Activated B cell treated with CpG ODN at 0.5 μM for 24 hours (primary cell): ENCODE measurements around the gene RNF182. TPM values are rescaled to one million over a fixed set of nuclear protein-coding genes. Genes with fewer than 3 reads are reported as not detected.
"Not testable (repeated sequence)": the region's sequence is repeated elsewhere in the genome, so short reads cannot be mapped to it uniquely, and the experiment has no call there.

Experiments used
- ATAC-seq: fragments of 200-7000 bp; cut with Tn5 transposase; one replicate; pipeline ENCODE4 v1.10.0; 2021; ENCODE audit warnings: low read depth, mild to moderate bottlenecking, moderate library complexity
- CTCF ChIA-PET: fragments of 350-600 bp; sonication (Branson Sonifier 250); formaldehyde crosslinking; loops from one replicate; lab custom pipeline; 2021; ENCODE audit warnings: antibody characterized with exemption; lab: Charles Lee
- POLR2A ChIA-PET: fragments of 350-600 bp; sonication (Branson Sonifier 250); formaldehyde crosslinking; loops from one replicate; lab custom pipeline; 2021; ENCODE audit warnings: antibody characterized with exemption; lab: Charles Lee
- DNase-seq: peaks from one replicate; pipeline ENCODE4 v3.0.0; 2022
- H3K27ac Mint-ChIP-seq: one replicate; pipeline ENCODE4 v1.8.0; 2020; ENCODE audit warnings: mixed read lengths
- H3K27me3 Mint-ChIP-seq: one replicate; pipeline ENCODE4 v1.8.0; 2021; ENCODE audit warnings: mixed read lengths
- H3K36me3 Mint-ChIP-seq: one replicate; pipeline ENCODE4 v1.8.0; 2021; ENCODE audit warnings: low read depth, mixed read lengths
- H3K4me1 Mint-ChIP-seq: one replicate; pipeline ENCODE4 v1.8.0; 2021; ENCODE audit warnings: mixed read lengths
- H3K4me3 Mint-ChIP-seq: one replicate; pipeline ENCODE4 v1.8.0; 2020; ENCODE audit warnings: mild to moderate bottlenecking, mixed read lengths
- H3K9me3 Mint-ChIP-seq: one replicate; pipeline ENCODE4 v1.8.0; 2020; ENCODE audit warnings: mixed read lengths
- intact Hi-C: fragments of 100-400 bp; cut with micrococcal nuclease; formaldehyde crosslinking; loops from one replicate; pipeline ENCODE4 v1.15.1; 2024
- total RNA-seq: library from RNA; stranded (reverse); gene quantifications from 2 replicates; pipeline ENCODE4 v1.2.3, GENCODE V29; 2022
- TF ChIP-seq, protein P1 (sequence below): fragments of 200-600 bp; IDR thresholded peaks from one replicate; pipeline ENCODE4 v1.8.0; 2022; ENCODE audit warnings: antibody characterized with exemption, mild to moderate bottlenecking

Gene RNF182
- total RNA-seq, 1 donor from 2014 or later = not detected

GRCh38 chr6:14016935-14017625 lies 92.3 kb downstream of the RNF182 start:
- Mint-ChIP-seq H3K9me3 (no peaks in the 10 kb centered on the region), H3K36me3 (no peaks in the 10 kb centered on the region), H3K4me3 (no peak overlapping the region), H3K4me1 (no peaks in the 10 kb centered on the region), H3K27me3 (peaks cover 15% of the 10 kb centered on the region), H3K27ac (no peak overlapping the region)
- TF ChIP-seq, protein P1, sequence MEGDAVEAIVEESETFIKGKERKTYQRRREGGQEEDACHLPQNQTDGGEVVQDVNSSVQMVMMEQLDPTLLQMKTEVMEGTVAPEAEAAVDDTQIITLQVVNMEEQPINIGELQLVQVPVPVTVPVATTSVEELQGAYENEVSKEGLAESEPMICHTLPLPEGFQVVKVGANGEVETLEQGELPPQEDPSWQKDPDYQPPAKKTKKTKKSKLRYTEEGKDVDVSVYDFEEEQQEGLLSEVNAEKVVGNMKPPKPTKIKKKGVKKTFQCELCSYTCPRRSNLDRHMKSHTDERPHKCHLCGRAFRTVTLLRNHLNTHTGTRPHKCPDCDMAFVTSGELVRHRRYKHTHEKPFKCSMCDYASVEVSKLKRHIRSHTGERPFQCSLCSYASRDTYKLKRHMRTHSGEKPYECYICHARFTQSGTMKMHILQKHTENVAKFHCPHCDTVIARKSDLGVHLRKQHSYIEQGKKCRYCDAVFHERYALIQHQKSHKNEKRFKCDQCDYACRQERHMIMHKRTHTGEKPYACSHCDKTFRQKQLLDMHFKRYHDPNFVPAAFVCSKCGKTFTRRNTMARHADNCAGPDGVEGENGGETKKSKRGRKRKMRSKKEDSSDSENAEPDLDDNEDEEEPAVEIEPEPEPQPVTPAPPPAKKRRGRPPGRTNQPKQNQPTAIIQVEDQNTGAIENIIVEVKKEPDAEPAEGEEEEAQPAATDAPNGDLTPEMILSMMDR = no peak
- no peak for DNase-seq
- ChIA-PET CTCF (no interaction called here), POLR2A (no interaction called here)
- intact Hi-C loops = no loop called here
- no peak for ATAC-seq

GRCh38 chr6:14017626-14018475 lies 93.1 kb downstream of the RNF182 start:
- no peak overlapping the region for H3K27ac Mint-ChIP-seq
- ChIA-PET POLR2A (interaction anchor here (0.6 kb wide), 1 partner anchor 152 kb away, joined by 3 read pairs; no protein-coding TSS in a partner anchor), CTCF (no interaction called here)
- H3K27me3 Mint-ChIP-seq = peaks cover 11% of the 10 kb centered on the region
- intact Hi-C loops = no loop called here
- no peaks in the 10 kb centered on the region for H3K9me3 Mint-ChIP-seq
- DNase-seq (no peak), ATAC-seq (no peak)
- H3K4me3 Mint-ChIP-seq = no peak overlapping the region
- TF ChIP-seq, protein P1 = no peak
- no peaks in the 10 kb centered on the region for H3K36me3 Mint-ChIP-seq
- H3K4me1 Mint-ChIP-seq = no peaks in the 10 kb centered on the region

- ATAC-seq, H3K9me3 Mint-ChIP-seq, H3K4me1 Mint-ChIP-seq, DNase-seq, intact Hi-C loops, H3K4me3 Mint-ChIP-seq, H3K36me3 Mint-ChIP-seq, CTCF ChIA-PET, H3K27ac Mint-ChIP-seq: not testable (repeated sequence)
- peaks cover 11% of the 10 kb centered on the region for H3K27me3 Mint-ChIP-seq
- POLR2A ChIA-PET = interaction anchor here (0.6 kb wide), 1 partner anchor 151 kb away, joined by 3 read pairs; no protein-coding TSS in a partner anchor
These were observed 93.8 kb downstream of the RNF182 start for GRCh38 chr6:14018559-14018958.

GRCh38 chr6:14020551-14020950 lies 95.8 kb downstream of the RNF182 start:
- no peaks in the 10 kb centered on the region for H3K36me3 Mint-ChIP-seq
- H3K27ac Mint-ChIP-seq = no peak overlapping the region
- no peak for ATAC-seq
- DNase-seq = no peak
- intact Hi-C loops = no loop called here
- peaks cover 4% of the 10 kb centered on the region for H3K27me3 Mint-ChIP-seq
- ChIA-PET CTCF (no interaction called here), POLR2A (no interaction called here)
- peaks cover 6% of the 10 kb centered on the region for H3K4me1 Mint-ChIP-seq
- TF ChIP-seq, protein P1 = no peak
- no peaks in the 10 kb centered on the region for H3K9me3 Mint-ChIP-seq
- no peak overlapping the region for H3K4me3 Mint-ChIP-seq

GRCh38 chr6:14021449-14021848 lies 96.7 kb downstream of the RNF182 start:
- no peaks in the 10 kb centered on the region for H3K36me3 Mint-ChIP-seq
- ChIA-PET POLR2A (no interaction called here), CTCF (no interaction called here)
- DNase-seq = no peak
- H3K4me3 Mint-ChIP-seq = no peak overlapping the region
- no peak overlapping the region for H3K27ac Mint-ChIP-seq
- TF ChIP-seq, protein P1 = no peak
- peaks cover 12% of the 10 kb centered on the region for H3K4me1 Mint-ChIP-seq
- ATAC-seq = no peak
- H3K9me3 Mint-ChIP-seq = no peaks in the 10 kb centered on the region
- intact Hi-C loops = no loop called here
- H3K27me3 Mint-ChIP-seq = peaks cover 4% of the 10 kb centered on the region
